Measurements from ENCODE around the gene LRCOL1.

Gene LRCOL1

GRCh38 chr12:132635076-132635955, 24.9 kb upstream of the LRCOL1 start:
- DNase-seq (ENCODE audit: low spot score), result no peak

- no peak for DNase-seq (ENCODE audit: low spot score)
Observed at GRCh38 chr12:132634411-132634990, 24.1 kb upstream of the LRCOL1 start.

- no peak for DNase-seq (ENCODE audit: low spot score)
Observed at GRCh38 chr12:132633901-132634300, 23.5 kb upstream of the LRCOL1 start.

DNA sequence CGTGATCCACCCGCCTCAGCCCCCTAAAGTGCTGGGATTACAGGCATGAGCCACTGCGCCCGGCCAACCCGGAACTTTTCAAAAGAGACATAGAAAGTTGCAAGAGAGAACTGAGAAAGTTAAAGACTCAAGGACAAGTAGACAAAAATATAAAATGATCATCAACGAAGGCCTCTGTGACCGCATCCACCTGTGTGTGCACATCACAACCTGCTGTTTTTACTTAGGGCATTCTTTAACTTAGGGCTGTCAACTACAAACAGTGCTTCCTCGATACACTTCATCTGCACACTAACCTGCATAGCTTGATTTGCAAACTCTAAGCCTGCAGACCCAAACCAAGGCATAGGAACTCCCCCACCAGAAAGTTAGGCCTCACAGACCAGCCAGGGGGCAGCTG, 23.0 kb upstream of the LRCOL1 start:
- no peak for DNase-seq (ENCODE audit: low spot score)

DNA sequence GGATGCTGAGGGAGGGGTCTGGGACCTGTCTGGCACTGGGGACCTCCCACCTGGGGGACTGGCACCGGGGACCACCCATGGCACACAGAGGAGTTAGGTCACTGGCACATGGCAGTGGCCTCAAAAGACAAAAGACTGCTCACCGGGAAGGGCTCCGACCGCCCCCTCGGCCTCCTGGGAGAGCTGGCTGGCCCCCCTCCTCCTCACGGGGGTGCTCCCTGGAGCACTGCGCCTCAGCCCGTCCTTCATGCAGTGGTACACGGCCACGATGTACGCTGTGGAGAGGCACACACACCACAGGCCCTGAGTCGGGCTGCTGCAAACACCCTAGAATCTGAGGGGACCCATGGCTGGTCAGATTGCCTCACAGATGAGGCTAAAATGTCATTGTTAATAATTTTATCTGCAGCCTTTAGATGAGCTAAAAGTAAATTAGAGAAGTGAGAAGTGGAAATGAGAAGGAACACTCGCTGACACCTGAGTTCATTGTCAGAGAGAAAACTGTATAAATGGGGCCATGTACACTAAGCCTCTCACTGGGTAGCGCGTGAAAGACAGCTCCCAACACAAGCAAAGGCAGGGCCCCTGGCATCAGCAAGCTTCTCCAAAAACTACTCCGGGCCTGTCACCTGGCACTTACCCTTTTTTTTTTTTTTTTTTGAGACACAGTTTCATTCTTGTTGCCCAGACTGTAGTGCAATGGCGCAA, 22.3 kb upstream of the LRCOL1 start:
- DNase-seq (ENCODE audit: low spot score), result no peak

DNA sequence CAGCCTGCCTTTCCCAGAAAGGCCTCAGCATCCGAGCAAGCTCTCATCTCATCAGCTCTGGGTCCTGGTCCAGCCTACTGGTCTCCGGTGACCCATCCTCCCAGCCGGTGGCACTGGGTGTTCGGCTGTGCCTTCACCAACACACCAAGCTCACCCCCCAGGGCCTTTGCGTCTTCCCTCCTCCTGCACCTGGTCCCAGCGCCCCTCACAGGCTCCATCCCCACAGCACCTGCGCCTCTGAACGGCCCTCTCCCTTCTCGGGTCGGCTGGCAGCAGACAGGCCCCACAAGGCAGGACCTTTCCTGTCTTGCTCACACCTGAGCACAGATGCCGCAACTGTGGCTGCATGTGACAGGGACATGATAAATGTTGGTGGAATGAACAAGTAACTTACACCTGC, 21.3 kb upstream of the LRCOL1 start:
- no peak for DNase-seq (ENCODE audit: low spot score)

DNA sequence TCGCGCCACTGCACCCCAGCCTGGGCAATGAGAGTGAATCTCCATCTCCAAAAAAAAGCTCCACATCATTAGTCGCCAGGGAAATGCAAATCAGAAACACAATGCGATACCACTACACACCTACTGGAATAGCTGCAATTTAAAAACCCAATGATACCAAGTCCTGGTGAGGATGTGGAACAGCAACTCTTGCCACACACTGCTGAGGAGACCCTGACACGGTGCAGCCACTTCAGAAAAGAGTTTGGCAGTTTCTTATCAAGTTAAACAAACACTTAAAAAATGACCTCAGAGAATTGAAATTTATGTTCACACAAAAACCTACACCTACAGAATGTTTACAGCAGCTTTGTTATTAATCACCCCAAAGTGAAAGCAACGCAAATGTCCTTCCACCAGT, 20.3 kb upstream of the LRCOL1 start:
- DNase-seq (ENCODE audit: low spot score), result no peak

DNA sequence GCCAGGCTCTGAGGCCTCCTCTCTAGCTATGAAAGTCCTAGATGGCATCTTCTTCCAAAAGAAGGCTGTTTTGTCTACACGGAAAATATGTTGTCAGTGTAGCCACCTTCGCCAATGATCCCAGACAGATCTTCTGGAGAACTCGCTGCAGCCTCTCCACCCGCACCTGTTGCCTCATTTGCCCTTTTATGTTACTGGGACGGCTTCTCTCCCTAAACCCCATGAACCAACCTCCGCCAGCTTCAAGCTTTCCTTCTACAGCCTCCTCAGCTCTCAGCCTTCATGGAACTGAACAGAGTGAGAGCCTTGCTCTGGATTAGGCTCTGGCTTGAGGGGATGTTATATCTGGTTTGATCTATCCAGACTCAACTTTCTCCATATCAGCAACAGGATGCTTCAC, 18.9 kb upstream of the LRCOL1 start:
- no peak for DNase-seq (ENCODE audit: low spot score)

DNA sequence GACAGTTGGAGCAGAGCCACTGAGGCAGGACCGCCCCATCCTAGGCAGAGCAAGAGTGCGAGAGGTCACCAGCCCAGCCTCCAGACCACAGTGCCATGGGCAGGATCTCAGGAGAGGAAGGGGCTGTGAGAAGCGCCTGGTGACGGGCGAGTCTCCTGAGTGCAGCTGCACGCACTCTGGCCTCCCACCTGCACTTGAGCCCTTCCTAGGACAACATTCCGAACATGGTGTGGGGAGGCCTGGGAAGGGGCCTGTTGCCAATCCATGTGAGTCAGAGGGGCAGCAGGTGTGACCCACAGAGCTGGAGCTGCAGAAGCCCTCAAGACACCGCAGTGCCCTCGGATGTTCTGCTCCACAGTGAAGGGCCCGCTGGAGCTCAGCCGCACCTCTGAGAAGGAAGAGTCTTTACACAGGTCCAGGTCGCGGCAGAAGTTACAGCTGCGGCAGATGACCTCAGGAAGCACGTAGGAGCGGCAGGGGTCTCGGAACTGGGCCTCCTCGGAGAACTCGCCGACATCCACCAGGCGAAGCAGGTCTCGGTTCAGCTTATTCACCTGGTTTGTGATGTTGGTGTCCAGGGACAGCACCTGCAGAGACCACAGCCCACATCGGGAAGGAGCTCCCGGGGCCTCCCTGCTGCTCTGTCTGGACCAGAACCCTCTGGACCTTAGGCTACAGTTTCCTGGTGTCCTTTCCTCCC, 15.5 kb upstream of the LRCOL1 start:
- no peak for DNase-seq (ENCODE audit: low spot score)

DNA sequence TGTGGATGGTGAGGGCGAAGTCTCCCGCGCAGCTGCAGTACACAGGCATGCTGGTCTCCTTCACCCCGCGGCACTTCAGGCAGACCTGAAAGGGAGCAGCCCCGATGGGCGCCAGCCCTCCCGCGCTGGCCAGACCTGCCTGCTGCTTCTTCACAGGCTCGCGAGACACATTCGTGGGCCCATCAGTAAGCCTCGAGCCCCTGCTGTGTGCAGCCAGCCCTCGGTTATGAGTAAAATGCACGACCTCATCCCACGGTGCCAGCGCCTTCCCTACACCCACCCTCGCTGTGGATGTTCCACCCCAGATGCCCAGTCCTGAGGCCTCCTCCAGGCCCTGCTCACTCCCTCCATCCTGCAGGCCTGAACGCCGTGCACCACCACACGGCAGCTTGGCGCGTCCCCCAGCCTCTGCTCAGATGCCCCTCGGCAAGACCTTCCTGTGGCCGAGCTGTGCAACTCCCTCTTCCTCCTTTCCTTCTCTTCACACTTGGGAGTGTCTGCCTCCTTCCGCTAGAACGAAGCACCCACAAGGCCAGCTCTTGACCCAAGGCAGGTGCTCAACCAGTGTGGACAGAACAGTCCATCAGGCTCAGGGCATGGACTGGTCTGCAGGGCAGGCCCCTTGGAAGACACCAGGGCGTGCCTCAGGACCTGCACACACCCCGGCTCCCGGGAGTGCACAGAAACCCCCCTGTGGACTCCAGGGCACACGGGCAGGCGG, 14.7 kb upstream of the LRCOL1 start:
- DNase-seq (ENCODE audit: low spot score), result no peak

DNA sequence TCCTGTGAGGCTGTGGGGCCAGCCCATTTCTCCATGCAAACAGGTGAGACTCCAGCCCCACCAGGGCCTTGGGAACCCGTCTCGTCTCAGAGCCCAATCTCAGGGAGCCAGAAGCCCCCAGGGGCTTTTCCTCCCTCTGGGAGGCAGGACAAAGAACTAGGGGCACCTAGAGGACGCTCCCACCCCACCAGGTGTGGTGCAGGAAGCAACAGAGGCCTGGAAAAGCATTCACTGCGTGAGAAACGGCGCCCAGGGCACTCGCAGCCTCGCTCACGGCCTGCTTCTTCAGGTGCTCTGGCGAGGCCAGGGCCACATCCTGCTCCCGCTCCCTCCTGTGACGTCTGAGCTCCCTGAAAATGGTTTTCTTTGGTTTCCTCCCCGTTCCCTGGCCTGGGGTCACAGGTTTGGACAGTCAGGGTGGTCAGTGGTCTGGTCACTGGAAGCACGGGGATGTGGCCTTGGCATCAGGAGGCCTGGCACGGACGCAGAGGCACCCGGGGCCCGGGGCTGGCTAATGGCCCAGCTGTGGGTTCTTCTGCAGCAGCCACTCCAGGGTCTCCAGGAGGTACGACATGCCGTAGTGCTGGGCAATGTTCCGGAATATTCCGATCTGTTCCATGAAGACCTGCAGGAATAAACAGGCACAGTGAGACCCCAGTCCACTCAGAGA, 13.9 kb upstream of the LRCOL1 start:
- no peak for DNase-seq (ENCODE audit: low spot score)

GRCh38 chr12:132623072-132623869, 12.9 kb upstream of the LRCOL1 start:
- DNase-seq (ENCODE audit: low spot score), result no peak

DNA sequence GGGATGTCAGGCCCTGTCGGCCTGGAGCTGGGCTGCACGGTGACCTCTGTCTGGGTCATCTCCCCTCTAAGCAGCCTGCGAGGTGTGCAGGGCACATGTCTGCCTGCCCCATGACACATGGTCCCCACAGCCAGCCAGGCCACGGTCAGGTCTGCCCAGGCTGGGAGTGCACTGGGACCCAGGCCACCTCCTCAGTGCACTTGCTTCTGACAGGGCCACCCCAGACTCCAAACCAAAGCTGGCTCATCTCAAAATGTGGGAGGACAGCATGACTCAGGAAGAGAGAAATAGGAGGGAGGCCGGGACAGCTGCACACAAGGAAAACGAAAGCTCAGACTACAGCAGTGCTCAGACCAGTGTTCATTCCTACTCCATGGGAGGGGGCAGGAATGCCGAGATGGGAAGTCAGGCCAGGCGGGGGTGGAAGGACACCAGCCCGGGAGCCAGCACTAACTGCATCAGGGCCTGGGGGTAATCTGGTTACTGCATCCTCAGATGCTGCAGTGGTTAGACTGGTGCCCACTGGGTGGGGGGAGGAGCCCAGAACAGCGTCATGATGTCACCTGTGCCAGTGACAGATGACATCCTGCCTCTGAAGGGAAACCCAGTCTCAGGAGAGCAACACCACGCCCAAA, 12.2 kb upstream of the LRCOL1 start:
- DNase-seq (ENCODE audit: low spot score), result peak; percentile 36

DNA sequence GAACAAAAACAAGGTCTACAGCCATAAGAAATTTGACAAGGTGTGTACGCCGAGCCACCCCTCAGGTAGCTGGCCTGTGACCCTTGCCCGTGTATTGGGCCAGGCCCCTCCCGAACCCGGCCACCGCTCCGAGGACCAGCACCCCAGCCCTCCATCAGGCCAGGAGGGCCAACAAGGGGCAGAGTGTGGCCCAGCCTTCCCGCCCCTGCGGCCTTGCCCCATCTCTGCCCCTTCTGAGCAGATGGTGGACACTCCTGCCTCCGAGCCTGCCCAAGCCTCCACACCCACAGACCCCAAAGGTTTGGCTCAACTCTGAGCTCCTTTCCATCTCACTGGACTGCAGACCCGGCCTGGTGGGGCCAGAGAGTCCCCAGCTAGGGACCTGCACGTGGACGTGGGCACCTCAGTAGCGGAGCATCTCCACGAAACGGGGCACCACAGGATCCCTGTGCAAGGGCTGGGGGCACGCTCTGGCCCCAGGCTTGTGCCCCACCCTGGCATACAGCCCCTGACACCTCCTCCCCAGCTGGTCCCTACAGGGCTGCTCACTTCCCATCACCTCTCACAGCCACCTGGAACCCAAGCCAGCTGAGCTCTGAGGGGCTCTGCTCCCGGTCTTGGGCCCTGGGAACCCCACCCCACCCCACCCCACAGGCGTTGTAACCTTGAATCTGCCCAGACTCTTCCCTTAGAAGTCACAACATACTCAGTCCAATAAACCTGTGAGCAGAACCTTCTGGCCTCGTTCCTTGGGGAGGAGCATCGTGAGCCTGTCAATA, 11.5 kb upstream of the LRCOL1 start:
- no peak for DNase-seq (ENCODE audit: low spot score)

- DNase-seq (ENCODE audit: low spot score), result no peak
Observed at GRCh38 chr12:132620899-132621656, 10.7 kb upstream of the LRCOL1 start.

- no peak for DNase-seq (ENCODE audit: low spot score)
Observed at GRCh38 chr12:132620113-132620898, 9.9 kb upstream of the LRCOL1 start.

DNA sequence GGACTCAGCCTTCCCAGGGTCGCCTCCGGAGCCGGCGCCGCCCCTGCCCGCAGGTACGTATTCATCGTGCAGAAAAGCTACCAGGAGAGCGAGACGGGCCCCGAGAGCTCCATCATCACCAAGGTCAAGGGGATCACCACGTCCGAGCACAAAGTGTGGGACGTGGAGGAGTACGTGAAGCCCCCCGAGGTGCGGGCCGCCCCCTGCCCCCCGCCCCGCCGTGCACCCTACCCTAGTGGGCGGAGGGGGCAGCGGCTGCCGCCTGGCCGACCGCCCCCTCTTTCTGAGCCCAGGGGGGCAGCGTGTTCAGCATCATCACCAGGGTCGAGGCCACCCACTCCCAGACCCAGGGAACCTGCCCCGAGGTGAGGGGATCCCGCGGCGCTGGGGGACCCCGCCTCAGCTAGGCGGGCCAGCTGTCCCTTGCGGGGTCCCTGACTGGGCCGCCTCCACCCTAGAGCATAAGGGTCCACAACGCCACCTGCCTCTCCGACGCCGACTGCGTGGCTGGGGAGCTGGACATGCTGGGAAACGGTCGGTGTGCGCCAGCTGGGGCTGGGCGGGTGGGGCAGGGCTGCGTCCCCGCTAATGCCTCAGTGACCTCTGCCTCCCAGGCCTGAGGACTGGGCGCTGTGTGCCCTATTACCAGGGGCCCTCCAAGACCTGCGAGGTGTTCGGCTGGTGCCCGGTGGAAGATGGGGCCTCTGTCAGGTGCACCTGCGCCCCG, 9.2 kb upstream of the LRCOL1 start:
- DNase-seq (ENCODE audit: low spot score), result no peak

Data from kidney tubule cell (primary cell).